ENCODE measurements around the gene NEK4. TPM values are rescaled to one million over a fixed set of nuclear protein-coding genes. Genes with fewer than 3 reads are reported as not detected.
A peak's percentile ranks its signal among the peaks of the same experiment; 100 is the strongest.

The NEK4 gene
- total and polyA plus RNA-seq, 2 of the 13 experiments (the other 11 are each of a cell fraction or from before 2014, with no cell fraction given): 16.5 to 38.0 TPM

- no peak for TF ChIP-seq FOXP4 (CRISPR knock-in tag; IDR thresholded peaks at IDR 0.05)
- no peak for TF ChIP-seq KAT8 (CRISPR knock-in tag; IDR thresholded peaks at IDR 0.05)
- no peak for TF ChIP-seq CSRNP1 (CRISPR knock-in tag; IDR thresholded peaks at IDR 0.05)
- TF ChIP-seq ZNF512 (CRISPR knock-in tag; IDR thresholded peaks at IDR 0.05): 0 out of 2 replicates have a peak, but pooled peaks have one; percentile 34
- no peak for TF ChIP-seq MIER3 (CRISPR knock-in tag; IDR thresholded peaks at IDR 0.05; ENCODE audit: borderline replicate concordance)
- TF ChIP-seq, protein P1, sequence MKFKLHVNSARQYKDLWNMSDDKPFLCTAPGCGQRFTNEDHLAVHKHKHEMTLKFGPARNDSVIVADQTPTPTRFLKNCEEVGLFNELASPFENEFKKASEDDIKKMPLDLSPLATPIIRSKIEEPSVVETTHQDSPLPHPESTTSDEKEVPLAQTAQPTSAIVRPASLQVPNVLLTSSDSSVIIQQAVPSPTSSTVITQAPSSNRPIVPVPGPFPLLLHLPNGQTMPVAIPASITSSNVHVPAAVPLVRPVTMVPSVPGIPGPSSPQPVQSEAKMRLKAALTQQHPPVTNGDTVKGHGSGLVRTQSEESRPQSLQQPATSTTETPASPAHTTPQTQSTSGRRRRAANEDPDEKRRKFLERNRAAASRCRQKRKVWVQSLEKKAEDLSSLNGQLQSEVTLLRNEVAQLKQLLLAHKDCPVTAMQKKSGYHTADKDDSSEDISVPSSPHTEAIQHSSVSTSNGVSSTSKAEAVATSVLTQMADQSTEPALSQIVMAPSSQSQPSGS (CRISPR knock-in tag; IDR thresholded peaks at IDR 0.05): no peak
- TF ChIP-seq RXRA (CRISPR knock-in tag; IDR thresholded peaks at IDR 0.05): no peak
- peak; percentile 32; the same call in 1 of the 2 replicates for TF ChIP-seq ZC3H4 (CRISPR knock-in tag; IDR thresholded peaks at IDR 0.05; ENCODE audit: borderline replicate concordance)
- TF ChIP-seq ZNF816 (CRISPR knock-in tag; IDR thresholded peaks at IDR 0.05; ENCODE audit: borderline replicate concordance): no peak
- TF ChIP-seq RBFOX2 (IDR thresholded peaks at IDR 0.05; ENCODE audit: low read depth, low read length): 0 out of 2 replicates have a peak, but pooled peaks have one; percentile 3
- no peak for TF ChIP-seq KLF15 (CRISPR knock-in tag; IDR thresholded peaks at IDR 0.05; ENCODE audit: borderline replicate concordance)
- peak; percentile 66; the same call in 1 of the 2 replicates for TF ChIP-seq CEBPG (CRISPR knock-in tag; IDR thresholded peaks at IDR 0.05)
- 0 out of 2 replicates have a peak, but pooled peaks have one; percentile 13 for TF ChIP-seq ZNF430 (CRISPR knock-in tag; IDR thresholded peaks at IDR 0.05)
- TF ChIP-seq, protein P2, sequence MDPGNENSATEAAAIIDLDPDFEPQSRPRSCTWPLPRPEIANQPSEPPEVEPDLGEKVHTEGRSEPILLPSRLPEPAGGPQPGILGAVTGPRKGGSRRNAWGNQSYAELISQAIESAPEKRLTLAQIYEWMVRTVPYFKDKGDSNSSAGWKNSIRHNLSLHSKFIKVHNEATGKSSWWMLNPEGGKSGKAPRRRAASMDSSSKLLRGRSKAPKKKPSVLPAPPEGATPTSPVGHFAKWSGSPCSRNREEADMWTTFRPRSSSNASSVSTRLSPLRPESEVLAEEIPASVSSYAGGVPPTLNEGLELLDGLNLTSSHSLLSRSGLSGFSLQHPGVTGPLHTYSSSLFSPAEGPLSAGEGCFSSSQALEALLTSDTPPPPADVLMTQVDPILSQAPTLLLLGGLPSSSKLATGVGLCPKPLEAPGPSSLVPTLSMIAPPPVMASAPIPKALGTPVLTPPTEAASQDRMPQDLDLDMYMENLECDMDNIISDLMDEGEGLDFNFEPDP (CRISPR knock-in tag; conservative IDR thresholded peaks at IDR 0.05): no peak
- no peak for TF ChIP-seq POGK (CRISPR knock-in tag; conservative IDR thresholded peaks at IDR 0.05)
- no peak for TF ChIP-seq ZNF772 (CRISPR knock-in tag; IDR thresholded peaks at IDR 0.05)
- 0 out of 2 replicates have a peak, but pooled peaks have one; percentile 49 for TF ChIP-seq ZNF563 (CRISPR knock-in tag; IDR thresholded peaks at IDR 0.05)
- no peak for TF ChIP-seq SOX6 (IDR thresholded peaks at IDR 0.05)
- no peak for TF ChIP-seq SOX6 (CRISPR knock-in tag; IDR thresholded peaks at IDR 0.05)
These were observed 5.1 kb upstream of the NEK4 start (continued) for GRCh38 chr3:52775877-52776276.

All from HepG2 (cell line).